DOHH2 (cell line): ENCODE data around the gene RBMS3.

Experiments used
- EZH2phosphoT487 ChIP-seq: fragments of 200-600 bp; sonication (generic); IDR thresholded peaks from 2 replicates; pipeline ENCODE4 v1.6.1; 2017; ENCODE audit warnings: borderline replicate concordance, mild to moderate bottlenecking, antibody characterized with exemption, low read length, moderate library complexity, mixed read lengths
- TF ChIP-seq, protein P1 (sequence below): fragments of 200-600 bp; sonication (generic); IDR thresholded peaks from one replicate; pipeline ENCODE4 v1.5.1; 2014; ENCODE audit warnings: antibody characterized with exemption, mild to moderate bottlenecking, low read depth, low read length; ENCODE audit not compliant: poor library complexity, severe bottlenecking

GRCh38 chr3:29544701-29545363 is 264.0 kb downstream of the RBMS3 start:
- no peak for TF ChIP-seq EZH2phosphoT487
- TF ChIP-seq, protein P1, sequence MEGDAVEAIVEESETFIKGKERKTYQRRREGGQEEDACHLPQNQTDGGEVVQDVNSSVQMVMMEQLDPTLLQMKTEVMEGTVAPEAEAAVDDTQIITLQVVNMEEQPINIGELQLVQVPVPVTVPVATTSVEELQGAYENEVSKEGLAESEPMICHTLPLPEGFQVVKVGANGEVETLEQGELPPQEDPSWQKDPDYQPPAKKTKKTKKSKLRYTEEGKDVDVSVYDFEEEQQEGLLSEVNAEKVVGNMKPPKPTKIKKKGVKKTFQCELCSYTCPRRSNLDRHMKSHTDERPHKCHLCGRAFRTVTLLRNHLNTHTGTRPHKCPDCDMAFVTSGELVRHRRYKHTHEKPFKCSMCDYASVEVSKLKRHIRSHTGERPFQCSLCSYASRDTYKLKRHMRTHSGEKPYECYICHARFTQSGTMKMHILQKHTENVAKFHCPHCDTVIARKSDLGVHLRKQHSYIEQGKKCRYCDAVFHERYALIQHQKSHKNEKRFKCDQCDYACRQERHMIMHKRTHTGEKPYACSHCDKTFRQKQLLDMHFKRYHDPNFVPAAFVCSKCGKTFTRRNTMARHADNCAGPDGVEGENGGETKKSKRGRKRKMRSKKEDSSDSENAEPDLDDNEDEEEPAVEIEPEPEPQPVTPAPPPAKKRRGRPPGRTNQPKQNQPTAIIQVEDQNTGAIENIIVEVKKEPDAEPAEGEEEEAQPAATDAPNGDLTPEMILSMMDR: no peak
